HG03196 (cell line): Measurements from ENCODE around the gene PKP3.
"Not testable (repeated sequence)": the region's sequence is repeated elsewhere in the genome, so short reads cannot be mapped to it uniquely, and the experiment has no call there.

Experiments used
- ATAC-seq: cut with Tn5 transposase; IDR thresholded peaks from one replicate; pipeline ENCODE4 v1.9.1; 2021; ENCODE audit not compliant: unreplicated experiment

PKP3 gene

DNA sequence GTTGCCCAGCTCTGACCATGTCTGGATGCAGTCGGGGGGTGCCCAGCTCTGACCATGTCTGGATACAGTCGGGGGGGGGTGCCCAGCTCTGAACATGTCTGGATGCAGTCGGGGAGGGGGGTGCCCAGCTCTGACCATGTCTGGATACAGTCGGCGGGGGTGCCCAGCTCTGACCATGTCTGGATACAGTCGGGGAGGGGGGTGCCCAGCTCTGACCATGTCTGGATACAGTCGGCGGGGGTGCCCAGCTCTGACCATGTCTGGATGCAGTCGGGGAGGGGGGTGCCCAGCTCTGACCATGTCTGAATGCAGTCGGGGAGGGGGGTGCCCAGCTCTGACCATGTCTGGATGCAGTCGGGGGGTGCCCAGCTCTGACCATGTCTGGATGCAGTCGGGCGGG, 16.7 kb downstream of the PKP3 start:
- not testable (repeated sequence) for ATAC-seq

DNA sequence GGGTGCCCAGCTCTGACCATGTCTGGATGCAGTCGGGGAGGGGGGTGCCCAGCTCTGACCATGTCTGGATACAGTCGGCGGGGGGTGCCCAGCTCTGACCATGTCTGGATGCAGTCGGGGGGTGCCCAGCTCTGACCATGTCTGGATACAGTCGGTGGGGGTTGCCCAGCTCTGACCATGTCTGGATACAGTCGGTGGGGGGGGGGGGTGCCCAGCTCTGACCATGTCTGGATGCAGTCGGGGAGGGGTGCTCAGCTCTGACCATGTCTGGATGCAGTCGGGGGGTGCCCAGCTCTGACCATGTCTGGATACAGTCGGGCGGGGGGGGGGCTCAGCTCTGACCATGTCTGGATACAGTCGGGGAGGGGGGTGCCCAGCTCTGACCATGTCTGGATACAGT, 17.5 kb downstream of the PKP3 start:
- ATAC-seq: not testable (repeated sequence)

DNA sequence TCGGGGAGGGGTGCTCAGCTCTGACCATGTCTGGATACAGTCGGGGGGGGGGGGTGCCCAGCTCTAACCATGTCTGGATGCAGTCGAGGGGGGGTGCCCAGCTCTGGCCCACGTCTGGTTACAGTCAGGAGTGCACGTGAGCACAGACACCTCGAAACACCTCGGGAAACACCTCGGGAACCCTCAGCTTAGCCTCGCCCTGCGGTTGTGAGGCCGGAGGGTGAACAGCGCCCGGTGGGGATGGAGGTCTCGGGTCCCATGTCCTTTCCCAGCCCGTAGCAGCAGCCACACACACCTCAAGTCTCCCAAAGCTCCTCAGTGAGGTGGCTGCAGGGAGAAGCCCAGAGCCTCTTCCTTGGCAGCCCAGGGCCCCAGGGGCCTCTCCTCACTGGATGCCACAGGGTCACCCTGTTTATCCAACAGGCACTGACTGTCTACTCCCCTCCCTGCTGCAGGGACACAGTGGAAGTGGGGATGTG, 18.7 kb downstream of the PKP3 start:
- no peak for ATAC-seq

DNA sequence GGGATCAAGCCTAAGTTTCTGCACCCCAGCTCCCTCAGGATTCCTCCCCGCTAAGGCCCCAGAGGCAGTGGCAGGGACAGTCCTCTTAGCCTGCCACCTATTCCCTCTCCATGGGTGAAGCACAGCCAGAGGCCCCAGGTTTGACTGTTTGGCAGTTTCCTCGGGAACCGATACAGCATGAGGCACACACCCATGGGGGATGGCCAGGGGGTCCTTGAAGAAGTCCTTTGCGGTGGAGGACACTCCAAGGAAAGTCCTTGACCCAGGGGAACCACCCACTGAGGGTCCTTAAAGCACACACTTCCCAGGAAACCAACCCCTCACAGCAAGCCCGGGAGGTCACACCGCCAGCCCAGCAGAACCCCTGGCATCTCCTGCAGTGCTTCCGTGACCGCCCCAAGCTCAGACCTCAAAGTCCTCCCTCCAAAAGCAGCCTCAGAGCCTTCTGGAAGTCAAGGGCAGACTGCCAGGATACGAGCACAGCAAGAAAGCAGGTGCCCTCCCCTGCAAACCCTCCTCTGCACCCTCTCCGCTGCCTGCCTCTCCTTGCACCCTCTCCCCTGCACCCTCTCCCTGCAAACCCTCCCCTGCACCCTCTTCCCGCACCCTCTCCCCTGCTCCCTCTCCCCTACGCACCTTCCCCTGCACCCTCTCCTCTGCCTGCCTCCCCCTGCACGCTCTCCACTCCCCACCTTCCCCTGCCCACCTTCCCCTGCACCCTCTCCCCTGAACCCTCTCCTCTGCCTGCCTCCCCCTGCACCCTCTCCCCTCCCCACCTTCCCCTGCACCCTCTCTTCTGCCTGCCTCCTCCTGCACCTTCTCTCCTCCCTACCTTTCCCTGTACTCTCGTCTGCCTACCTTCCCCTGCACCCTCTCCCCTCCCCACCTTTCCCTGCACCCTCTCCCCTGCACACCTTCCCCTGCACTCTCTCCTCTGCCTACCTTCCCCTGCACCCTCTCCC, 19.4 kb downstream of the PKP3 start:
- no peak for ATAC-seq

DNA sequence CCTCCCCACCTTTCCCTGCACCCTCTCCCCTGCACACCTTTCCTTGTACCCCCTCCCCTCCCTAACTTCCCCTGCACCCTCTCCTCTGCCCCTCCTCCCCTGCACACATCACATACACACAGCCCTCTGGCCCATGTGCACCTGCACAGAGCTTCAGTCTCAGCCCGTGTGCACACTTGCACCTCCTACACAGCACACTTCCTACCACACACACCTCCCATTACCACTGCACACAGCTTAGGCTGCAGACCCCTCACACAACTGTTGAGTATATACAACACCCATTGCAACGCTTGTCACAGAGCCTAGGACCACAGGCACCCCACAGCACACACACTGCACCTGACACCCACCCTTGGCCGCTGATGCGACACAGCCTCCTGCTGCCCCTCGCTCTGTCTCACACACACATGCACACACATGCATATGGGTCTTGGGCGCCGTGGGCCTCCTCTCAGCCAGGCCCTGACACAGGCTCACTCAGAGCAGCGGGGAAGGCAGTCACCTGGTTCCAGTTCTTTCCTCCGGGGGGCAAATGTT, 20.4 kb downstream of the PKP3 start:
- ATAC-seq: no peak

DNA sequence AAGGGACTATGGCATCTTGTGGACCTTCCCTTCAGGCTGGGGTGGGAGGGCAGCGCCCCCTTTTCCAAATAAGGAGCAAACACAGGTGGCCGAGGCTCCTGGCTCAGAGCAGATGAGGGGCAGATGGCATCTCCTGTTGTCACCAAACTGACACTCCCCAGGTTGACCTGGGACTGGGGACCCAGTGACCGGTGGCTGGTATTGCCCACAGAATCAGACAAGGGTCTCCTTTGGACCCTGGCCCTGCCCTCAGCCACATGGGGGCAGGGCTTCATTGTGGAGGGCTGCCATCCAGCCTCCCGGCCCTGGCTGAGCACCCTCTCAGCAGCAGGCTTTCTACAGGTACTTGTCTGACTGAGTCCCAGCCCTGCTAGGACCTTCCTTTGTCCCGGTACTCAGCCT, 21.6 kb downstream of the PKP3 start:
- no peak for ATAC-seq

DNA sequence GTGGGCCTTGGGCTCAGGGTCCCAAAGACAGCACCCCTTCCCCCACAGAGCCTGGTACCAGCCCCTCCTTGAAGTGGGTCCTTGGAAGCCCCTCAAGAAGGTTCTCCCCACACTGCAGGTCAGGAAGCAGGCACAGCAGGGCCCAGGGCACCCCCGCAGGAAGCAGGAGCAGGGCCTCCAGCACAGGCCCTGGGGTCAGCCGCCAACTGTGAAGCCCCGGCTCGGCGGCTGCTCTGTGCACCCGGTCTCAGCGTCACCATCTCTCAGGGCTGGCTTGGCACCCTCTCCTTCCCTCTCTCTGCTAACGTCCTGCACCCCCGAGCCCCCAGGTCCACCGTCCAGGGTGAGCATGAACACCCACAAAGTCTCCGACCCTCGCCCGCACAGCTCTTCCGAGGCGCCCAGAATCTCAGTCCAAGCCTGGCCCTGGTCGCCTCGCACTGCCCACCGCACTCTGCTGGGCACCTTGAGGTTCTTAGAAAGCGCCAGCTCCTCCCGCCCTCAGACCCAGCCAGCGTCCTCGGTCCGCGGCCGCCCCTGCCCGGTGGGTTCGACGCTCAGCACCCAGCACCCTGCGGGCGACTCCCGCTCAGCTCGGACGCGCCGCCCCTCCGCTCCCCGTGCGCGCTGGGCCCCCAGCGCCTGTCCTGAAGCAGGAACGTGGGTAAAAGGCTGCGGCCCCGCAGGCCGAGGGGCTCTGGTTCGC, 22.2 kb downstream of the PKP3 start:
- no peak for ATAC-seq

DNA sequence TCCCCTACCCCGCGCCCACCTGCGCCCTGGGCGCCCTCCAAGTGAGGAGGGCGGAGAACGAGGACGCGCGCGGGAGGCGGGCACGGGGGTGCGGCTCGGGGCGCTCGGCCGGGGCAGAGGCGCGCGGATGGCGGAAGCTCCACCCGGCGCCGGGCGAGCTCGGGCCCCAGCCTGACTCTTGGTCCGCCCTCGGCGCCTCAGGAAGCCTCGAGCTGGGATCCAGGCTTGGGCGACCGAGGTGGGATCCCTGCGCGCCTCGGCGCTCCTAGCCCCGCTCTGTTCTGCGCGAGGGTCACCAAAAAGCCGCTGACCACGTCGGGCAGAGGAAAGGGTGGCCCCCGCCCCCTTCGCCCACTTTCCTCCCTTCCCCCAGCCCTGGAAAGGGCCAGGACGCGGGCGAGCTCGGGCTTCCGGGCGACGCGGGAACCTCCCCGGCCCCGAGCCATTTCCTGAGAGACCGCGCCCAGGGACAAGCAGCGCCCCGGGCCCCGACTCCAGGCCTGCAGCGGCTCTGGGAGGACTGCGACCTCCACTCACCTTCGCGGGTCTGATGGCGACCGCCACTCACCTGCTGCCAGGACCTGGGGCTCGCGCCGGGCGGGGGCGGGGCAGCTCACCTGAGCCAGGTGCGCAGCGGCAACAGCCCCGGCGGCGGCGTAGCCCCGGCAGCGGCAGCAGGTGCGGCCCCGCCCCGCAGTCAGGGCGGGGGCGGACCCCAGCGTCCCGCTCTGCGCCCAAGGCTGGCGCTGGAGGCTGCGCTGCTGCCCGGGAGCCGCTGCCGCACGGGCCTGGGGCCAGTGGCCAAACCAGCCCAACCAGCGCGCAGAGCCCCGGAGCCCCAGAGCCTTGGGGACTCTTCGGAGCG, 23.0 kb downstream of the PKP3 start:
- ATAC-seq: no peak

DNA sequence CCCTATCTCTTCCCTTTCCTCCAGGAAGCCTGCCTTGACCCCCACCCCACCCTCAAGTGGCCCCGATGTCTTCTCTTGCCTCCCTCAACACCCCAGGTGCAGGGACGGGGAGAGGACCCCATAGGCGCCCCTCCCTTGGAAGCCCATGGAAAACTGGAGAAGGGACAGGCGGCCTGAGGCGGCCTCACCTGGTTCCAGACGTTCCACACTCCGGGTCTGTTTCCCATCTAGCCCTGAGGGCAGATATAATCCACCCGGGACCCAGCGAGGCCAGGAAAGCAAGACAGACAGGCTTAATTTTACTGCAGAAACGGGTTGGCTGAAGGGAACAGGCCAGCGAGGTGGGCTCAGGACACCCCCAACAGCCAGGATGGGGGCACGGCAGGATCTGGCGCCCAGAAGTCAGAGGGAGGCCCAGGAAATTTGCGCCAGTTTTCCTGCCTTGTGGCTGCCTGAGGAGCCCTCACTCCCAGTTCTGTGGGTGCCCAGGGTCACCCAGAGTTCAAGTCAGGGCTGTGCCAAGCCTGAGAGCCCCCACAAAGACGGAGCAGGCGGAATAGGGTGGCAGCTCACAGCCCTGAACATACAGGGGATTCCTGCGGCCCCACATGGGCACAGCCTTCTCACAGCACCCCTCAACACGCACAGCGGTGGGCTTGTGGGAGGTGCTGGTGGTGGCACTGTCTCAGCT, 23.8 kb downstream of the PKP3 start:
- ATAC-seq: no peak

DNA sequence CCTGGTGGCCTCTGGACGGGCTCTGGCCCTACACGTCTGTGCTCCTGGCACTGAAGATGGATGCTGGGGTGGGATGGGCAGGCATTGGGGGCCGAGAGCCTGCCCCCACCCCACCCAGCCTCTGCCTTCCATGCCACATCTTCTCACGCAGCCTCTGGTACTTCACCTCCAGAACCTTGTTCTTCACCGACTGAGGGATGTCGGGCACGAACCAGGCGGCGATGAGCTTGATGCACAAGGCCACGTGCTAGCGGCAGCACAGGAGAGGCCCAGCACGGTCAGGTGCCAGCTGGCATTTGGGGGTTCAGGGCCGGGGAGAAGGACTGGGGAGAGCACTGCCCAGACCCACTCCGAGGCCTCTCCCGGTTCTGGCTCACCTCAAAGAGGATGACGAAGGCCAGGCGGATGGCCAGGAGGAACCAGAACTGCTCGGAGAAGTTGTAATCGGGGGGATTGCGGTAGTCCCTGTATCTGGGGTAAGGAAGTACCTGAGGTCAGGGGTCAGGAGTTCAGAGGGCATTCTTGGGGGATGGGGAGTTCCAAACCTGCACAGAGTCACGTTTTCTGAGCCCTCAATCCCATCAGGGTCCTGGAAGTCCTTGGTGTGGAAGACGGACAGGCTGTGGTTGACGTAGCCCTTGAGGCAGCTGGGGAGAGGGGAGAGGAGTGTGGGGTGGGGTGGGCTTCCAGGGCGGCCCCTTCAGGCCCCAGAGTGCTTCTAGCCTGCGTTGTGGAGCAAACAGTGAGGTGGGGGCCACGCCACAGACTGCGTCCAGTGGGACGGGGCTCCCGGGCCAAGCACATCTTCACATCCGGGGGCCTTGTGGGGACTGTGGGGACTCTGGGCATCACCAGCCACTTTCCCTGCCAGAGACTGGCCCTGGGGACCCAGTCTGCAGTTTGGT, 24.6 kb downstream of the PKP3 start:
- no peak for ATAC-seq

DNA sequence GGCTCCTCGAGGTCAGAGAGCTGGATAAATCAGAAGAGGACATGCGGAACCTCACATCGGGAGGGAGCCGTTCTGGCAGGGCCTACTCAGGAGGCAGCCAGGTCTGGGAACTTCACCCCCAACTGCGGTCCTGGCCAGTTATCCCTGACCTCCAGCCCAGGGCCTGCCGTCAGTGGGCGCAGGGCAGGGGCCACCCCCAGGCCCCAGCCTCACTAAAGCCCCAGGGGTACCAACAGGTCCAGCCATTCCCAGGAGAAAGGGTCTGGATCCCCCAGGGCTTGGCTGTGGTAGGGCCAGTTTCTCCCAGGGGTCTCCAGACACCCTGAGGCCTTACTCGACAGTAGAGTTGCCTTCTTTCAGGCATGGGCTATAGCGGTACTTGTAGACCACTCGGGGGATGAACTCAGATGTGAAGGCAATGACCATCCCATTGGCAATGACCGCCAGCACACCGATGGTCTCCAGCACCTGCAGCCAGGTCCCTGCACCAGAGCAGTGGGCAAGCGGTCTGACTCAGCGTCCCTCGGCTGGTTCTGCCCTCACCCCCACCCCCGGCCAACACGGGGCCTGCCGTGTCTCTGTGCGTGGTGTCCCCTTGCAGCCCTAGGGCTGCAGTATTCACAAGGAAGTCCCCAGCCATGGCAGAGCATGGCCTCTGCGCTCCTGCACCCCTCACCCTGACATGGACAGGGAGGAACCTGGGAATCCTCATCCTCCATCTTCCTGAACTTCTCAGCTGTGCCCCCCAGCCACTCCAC, 25.4 kb downstream of the PKP3 start:
- no peak for ATAC-seq

DNA sequence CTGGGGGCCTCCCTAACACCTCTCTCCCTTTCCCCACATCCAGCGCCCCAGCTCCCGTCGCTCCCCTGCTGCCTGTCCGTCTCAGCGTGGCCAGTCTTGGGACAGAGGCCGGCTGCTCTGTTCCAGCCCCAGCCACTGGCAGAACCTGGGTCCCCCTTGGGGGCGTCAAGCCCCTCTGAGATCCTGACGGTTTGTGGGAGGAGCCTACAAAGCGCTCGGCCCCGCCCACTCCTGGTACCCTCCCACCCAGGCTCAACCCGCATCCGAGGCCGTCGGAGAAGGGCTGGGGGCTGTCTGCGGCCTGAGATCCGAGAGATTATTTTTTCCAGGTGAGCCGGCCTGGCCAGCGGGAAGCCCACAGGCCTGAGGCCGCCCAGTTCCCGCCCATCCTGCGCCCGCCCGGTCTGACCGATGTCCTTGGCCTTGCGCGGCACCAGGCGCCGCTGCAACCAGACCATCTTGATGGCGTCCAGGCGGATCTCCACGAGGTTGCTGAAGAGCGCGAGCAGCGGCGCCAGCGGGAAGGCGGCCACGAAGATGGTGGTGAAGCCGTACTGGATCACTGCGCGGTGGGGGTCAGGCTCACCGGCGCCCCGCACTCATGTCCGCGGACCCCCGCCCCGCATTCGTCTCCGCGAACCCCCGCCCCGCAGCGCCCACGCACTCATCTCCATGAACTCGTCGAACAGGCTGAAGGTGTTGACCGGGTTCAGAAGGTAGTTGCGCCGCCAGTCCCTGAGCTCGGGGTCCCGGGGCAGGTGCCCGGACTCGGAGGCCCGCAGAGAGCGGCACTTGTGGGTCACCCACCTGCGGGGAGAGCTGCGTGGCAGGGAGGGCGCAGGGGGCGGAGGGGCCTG, 26.3 kb downstream of the PKP3 start:
- no peak for ATAC-seq

DNA sequence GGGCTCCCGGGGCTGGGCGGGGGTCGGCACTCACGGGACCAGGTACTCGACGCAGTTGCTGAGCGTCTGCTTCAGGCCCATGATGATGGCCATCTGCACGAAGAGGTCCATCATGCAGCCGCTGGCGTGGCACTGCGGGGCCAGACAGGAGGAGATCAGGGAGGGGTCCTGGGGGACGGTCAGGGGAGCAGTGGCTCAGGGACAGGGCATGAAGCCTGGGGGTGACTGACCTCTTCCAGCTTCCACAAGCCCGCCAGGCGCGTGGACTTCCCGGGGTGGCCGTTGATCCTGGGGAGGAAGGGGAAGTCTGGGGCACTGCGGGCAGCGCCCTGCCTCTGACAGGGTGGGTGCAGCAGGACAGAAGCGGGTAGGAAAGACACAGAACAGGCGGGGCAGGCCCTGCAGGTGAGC, 26.9 kb downstream of the PKP3 start:
- no peak for ATAC-seq

DNA sequence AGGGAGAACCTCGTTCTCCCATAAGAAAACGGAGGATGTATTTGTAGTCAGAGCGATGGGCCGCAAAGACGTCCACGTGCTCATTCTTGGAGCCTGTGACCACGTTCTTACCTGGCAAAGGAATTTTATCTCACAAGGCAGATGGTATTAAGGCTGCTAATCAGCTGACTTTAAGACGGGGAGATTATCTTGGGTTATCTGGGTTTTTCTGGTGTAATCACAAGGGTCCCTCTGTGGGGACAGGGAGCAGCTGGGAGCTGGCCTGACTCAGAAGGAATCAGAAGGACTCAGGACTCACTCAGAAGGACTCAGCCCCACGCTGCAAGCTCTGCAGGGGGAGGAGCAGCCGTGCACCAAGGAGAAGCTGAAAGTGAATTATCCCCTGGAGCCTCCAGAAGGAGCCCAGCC, 28.2 kb downstream of the PKP3 start:
- ATAC-seq: no peak

DNA sequence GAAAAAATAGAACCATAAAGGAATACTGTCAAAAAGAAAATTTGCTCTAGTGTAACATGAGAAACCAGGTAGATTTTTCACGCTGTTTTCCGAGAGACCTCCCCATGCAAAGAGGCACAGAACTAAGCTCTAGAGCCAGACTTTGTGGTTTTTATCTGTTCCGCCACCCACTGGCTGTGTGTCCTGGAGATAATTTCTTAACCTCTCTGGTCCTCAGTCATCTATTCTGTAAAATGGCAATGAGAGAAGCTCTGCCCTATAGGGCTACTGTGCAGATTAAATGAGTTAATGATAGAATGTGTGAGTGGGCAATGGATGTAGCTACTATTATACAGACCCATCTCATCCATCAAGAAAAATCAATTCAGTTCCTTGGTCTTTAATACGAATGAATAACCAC, 30.2 kb downstream of the PKP3 start:
- ATAC-seq: no peak

DNA sequence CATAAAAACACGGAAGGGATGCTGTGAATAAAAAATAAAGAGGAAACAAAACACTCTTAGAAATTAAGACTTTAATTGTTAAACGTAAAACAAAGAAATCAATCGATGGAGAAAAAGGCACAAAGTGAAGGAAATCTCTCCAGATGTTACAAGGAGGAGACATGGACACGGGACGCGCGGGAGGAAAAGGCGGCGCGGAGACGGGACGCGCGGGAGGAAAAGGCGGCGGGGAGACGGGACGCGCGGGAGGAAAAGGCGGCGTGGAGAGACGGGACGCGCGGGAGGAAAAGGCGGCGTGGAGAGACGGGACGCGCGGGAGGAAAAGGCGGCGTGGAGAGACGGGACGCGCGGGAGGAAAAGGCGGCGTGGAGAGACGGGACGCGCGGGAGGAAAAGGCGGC, 30.8 kb downstream of the PKP3 start:
- not testable (repeated sequence) for ATAC-seq

DNA sequence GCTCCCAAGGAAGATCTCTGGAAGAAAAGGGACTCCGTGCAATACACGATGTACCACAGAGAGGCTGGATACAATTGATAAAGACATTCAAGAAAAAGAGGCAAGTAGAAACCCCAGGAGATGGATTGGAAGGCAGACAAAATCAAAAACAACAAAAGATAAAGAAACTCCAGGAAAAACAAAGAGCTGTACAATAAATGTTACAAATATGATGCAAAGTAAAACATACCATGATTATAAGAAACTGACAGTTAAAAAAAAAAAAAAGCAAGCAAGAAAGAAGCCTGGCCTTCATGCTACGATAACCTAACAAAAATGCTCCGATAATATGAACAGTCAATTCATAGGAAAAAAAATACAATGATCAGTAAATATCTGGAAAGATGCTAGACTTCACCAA, 31.3 kb downstream of the PKP3 start:
- ATAC-seq: no peak

DNA sequence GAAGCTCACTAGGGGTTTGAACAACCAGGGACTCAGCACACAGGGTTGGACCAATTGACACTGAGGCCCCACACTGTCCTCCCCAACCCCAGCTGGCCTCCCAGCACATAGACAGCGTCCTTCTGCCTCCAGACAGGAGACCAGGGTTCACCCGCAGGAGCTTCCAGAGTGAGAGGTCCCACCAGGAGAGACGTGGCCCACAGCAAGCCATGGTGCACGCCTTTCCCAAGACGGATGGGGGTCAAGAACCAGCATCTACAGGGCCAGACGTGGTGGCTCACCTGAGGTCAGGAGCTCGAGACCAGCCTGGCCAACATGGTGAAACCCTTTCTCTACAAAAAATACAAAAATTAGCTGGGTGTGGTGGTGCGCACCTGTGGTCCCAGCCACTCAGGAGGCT, 32.8 kb downstream of the PKP3 start:
- no peak for ATAC-seq
